NB4 (cell line): ENCODE measurements around the gene IL16.
"Not testable (repeated sequence)": the region's sequence is repeated elsewhere in the genome, so short reads cannot be mapped to it uniquely, and the experiment has no call there.

Experiments used
- DNase-seq: peaks from one replicate; pipeline ENCODE4 v3.0.0; 2010; ENCODE audit warnings: low read depth
- H3K4me3 ChIP-seq: one replicate; pipeline ENCODE4 v1.5.1; 2011; ENCODE audit warnings: mild to moderate bottlenecking, low read depth, low read length, moderate library complexity
- MYC ChIP-seq: IDR thresholded peaks from 2 replicates; pipeline ENCODE4 v1.6.1; 2011; ENCODE audit warnings: low read depth, low read length
- POLR2A ChIP-seq: IDR thresholded peaks from 2 replicates; pipeline ENCODE4 v1.6.1; 2011; ENCODE audit warnings: mild to moderate bottlenecking; ENCODE audit not compliant: insufficient read length; ENCODE audit errors: extremely low read depth
- TF ChIP-seq, protein P1 (sequence below): IDR thresholded peaks from 2 replicates; pipeline ENCODE4 v1.6.1; 2011; ENCODE audit warnings: low read depth, low read length
- TF ChIP-seq, protein P2 (sequence below): IDR thresholded peaks from one replicate; pipeline ENCODE4 v1.5.1; 2012; ENCODE audit warnings: low read depth, low read length

Gene IL16

DNA sequence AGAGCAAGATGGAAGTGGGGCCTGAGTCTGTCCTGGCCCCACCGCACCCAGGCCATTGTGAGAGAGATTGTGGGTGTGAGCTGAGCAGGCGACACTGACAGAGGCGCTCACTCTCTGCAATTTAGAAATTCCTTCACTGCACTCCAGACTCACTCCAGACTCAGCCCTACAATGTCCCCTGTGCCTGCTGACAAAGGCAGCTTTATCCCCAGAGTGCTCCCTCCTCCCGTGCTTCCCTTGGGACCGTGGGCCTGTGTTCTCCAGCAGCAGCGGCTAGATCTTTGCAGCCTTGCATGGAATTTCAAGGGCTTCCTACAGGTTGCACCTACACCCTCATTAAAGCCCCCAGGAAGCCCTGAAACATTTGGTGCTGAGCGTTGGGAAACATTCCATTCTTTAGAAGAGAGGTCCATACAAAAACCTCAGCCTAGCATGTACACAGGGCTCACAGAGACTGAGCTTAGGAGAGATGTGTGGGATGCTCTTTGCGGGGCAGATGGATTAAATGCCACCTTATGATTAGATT lies 1.3 kb upstream of the IL16 start:
- no peak overlapping the region for H3K4me3 ChIP-seq
- TF ChIP-seq MYC (no peak), POLR2A (no peak)
- TF ChIP-seq, protein P1, sequence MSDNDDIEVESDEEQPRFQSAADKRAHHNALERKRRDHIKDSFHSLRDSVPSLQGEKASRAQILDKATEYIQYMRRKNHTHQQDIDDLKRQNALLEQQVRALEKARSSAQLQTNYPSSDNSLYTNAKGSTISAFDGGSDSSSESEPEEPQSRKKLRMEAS: no peak
- TF ChIP-seq, protein P2, sequence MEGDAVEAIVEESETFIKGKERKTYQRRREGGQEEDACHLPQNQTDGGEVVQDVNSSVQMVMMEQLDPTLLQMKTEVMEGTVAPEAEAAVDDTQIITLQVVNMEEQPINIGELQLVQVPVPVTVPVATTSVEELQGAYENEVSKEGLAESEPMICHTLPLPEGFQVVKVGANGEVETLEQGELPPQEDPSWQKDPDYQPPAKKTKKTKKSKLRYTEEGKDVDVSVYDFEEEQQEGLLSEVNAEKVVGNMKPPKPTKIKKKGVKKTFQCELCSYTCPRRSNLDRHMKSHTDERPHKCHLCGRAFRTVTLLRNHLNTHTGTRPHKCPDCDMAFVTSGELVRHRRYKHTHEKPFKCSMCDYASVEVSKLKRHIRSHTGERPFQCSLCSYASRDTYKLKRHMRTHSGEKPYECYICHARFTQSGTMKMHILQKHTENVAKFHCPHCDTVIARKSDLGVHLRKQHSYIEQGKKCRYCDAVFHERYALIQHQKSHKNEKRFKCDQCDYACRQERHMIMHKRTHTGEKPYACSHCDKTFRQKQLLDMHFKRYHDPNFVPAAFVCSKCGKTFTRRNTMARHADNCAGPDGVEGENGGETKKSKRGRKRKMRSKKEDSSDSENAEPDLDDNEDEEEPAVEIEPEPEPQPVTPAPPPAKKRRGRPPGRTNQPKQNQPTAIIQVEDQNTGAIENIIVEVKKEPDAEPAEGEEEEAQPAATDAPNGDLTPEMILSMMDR: no peak
- DNase-seq: no peak

DNA sequence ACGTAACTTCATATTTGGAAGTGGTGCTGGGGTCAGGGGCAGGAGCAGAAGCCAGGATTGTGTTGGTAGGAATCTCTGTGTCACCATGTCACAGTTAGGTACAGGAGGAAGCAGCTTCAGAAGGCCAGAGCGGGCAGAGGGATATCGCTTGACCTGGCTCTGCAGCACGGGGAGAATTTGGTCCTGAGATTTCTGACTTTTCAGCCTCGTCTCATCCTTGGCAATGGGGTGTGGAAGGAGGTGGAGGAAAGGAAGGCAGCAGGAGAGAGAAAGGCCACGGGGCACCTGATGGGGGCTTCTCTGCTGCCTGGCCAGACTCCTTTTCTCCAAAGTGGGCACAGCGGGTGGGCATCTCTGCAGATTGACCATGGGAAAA lies 564 bp downstream of the IL16 start:
- no peak overlapping the region for H3K4me3 ChIP-seq
- TF ChIP-seq, protein P2: no peak
- no peak for DNase-seq

DNA sequence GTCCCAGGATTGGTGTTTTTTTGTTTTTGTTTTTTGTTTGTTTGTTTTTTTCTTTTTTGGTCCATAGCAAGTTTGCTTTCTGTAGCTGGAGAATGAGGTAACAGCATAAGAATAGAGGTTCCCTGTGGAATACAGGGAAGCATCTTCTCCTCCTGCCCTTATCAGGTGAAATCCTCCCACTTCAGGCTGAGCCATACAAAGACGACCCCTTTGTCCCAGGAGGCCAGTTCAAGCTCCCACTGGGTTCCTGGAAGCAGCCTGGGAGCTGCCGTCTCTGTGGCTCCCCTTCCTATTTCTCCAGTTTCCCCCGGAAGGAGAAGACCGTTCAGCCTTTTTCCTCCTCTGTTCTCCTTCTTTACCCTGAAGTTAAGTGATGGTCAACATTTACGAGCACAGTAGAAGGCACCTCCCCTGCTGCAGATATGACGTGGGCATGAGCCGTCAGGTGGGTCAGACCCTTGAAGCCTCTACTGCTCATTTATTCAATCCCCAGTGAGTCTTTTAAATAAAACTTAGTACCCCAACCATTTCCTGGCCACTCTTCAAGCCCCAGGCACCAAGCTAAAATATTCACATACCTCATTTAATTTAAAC lies 1.1 kb downstream of the IL16 start:
- TF ChIP-seq POLR2A: no peak
- TF ChIP-seq, protein P2: no peak
- no peak for TF ChIP-seq MYC
- TF ChIP-seq, protein P1: no peak
- H3K4me3 ChIP-seq: no peak overlapping the region
- no peak for DNase-seq

DNA sequence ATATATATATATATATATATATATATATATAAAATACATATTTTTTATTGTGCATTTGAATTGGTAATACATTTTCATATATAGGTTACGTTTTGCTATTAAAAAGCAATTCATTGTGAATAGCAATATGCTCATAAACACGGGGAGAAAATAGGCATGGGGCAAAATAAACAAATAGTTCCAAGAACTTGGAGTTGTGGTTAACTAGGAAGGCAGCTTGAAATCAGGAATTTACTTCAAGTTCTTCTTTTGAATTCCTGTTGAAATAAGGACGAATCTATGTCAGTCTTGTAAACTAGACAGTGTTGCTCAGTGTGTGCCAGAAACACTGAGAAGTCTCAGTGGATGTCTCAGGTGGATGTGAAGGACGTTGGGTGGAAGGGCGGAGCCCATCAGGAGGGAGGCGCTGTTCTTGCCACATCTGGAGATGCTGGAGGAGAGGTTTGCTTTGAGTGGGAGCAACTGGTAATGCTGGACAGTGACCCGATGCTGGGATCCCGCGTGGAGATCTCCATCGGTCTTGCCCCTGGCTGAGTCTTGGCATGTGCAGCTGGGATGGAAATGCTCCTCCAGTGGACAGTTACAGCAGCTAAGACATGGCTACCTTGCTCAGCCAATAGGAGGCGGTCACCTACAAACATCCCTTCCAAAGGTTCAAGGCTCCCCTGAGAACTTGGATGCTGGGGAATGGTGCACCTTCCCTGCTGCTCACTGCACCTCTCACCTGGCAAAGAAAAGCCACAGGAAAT lies 2.5 kb downstream of the IL16 start:
- H3K4me3 ChIP-seq: no peak overlapping the region
- TF ChIP-seq, protein P1: no peak
- no peak for TF ChIP-seq POLR2A
- TF ChIP-seq, protein P2: no peak
- no peak for TF ChIP-seq MYC
- no peak for DNase-seq

DNA sequence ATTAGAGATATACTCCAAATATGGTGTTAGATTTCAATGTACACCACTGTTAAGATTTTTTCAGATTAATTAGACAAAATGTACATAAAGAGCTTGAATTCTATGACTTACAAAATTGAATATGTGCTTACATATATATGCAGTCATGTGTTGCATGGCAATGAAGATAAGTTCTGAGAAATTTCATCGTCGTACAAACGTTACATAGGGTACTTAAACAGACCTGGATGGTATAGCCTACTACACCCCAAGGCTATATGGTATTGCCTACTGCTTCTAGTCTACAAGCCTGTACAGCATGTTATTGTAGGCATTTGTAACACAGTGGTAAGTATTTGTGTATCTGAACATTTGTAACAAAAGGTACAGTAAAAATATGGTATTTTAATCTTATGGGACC lies 9.3 kb downstream of the IL16 start:
- TF ChIP-seq MYC: no peak
- TF ChIP-seq, protein P1: no peak
- no peak for TF ChIP-seq POLR2A
- TF ChIP-seq, protein P2: no peak
- no peak overlapping the region for H3K4me3 ChIP-seq
- no peak for DNase-seq

DNA sequence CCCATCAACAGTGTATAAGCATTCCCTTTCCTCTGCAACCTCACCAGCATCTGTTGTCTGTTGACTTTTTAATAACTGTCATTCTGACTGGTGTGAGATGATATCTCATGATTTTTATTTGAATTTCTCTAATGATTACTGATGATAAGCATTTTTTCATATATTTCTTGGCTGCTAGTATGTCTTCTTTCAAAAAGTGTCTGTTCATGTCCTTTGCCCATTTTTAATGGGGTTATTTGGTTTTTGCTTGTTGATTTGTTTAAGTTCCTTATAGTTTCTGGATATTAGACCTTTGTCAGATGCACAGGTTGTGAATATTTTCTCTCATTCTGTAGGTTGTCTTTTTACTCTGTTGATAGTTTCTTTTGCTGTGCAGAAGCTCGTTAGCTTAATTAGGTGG lies 11.3 kb downstream of the IL16 start:
- not testable (repeated sequence) for H3K4me3 ChIP-seq, DNase-seq
